Astrocyte (in vitro differentiated cells and primary cell): ENCODE results near the gene HTR1D. TPM values are rescaled to one million over a fixed set of nuclear protein-coding genes. Genes with fewer than 3 reads are reported as not detected.
A peak's percentile ranks its signal among the peaks of the same experiment; 100 is the strongest.

Source experiments
- DNase-seq: peaks from one replicate; pipeline ENCODE4 v3.0.0-alpha.2; 2010; ENCODE audit warnings: low read depth
- FAIRE-seq: peaks from 2 replicates; lab custom pipeline; 2011; peaks lifted over from hg19 to GRCh38; lab: Jason Lieb, UNC
- H2AFZ ChIP-seq: 2 replicates; pipeline ENCODE4 v1.6.0; 2012; ENCODE audit warnings: low read depth, low read length, inconsistent platforms
- H3K27ac ChIP-seq: 2 replicates; pipeline ENCODE4 v1.5.1; 2011; ENCODE audit warnings: low read depth, low read length, inconsistent platforms
- H3K27me3 ChIP-seq: 2 replicates; pipeline ENCODE4 v1.6.0; 2011; ENCODE audit warnings: low read length, inconsistent platforms; ENCODE audit not compliant: insufficient read depth
- H3K36me3 ChIP-seq: 2 replicates; pipeline ENCODE4 v1.5.1; 2011; ENCODE audit warnings: low read length, inconsistent platforms; ENCODE audit not compliant: insufficient read depth
- H3K4me1 ChIP-seq: 2 replicates; pipeline ENCODE4 v1.5.1; 2011; ENCODE audit warnings: low read length, inconsistent platforms; ENCODE audit not compliant: insufficient read depth
- H3K4me2 ChIP-seq: 2 replicates; pipeline ENCODE4 v1.6.0; 2012; ENCODE audit warnings: low read length, inconsistent platforms
- H3K4me3 ChIP-seq: 2 replicates; pipeline ENCODE4 v1.5.1; 2011; ENCODE audit warnings: low read depth, mild to moderate bottlenecking, low read length, inconsistent platforms; ENCODE audit not compliant: insufficient read depth
- H3K79me2 ChIP-seq: 2 replicates; pipeline ENCODE4 v1.6.0; 2012; ENCODE audit warnings: mild to moderate bottlenecking, low read length, inconsistent platforms; ENCODE audit not compliant: insufficient read depth
- H3K9ac ChIP-seq: 2 replicates; pipeline ENCODE4 v1.6.0; 2012; ENCODE audit warnings: mild to moderate bottlenecking, low read length, inconsistent platforms
- H3K9me3 ChIP-seq: 2 replicates; pipeline ENCODE4 v1.5.1; 2012; ENCODE audit warnings: low read depth, mild to moderate bottlenecking, low read length, inconsistent platforms; ENCODE audit not compliant: insufficient read depth
- H4K20me1 ChIP-seq: 2 replicates; pipeline ENCODE4 v1.6.0; 2012; ENCODE audit warnings: low read length, inconsistent platforms; ENCODE audit not compliant: insufficient read depth
- H3K27ac Mint-ChIP-seq: one replicate; pipeline ENCODE4 v1.8.0; 2021; ENCODE audit warnings: mild to moderate bottlenecking, mixed read lengths; ENCODE audit not compliant: unreplicated experiment
- H3K27me3 Mint-ChIP-seq: one replicate; pipeline ENCODE4 v1.8.0; 2021; ENCODE audit warnings: low read depth, mixed read lengths; ENCODE audit not compliant: unreplicated experiment
- H3K36me3 Mint-ChIP-seq: one replicate; pipeline ENCODE4 v1.8.0; 2021; ENCODE audit warnings: low read depth, mixed read lengths; ENCODE audit not compliant: unreplicated experiment
- H3K4me1 Mint-ChIP-seq: one replicate; pipeline ENCODE4 v1.8.0; 2021; ENCODE audit warnings: low read depth, mixed read lengths; ENCODE audit not compliant: unreplicated experiment
- H3K4me3 Mint-ChIP-seq: one replicate; pipeline ENCODE4 v1.8.0; 2021; ENCODE audit warnings: mild to moderate bottlenecking, moderate library complexity, mixed read lengths; ENCODE audit not compliant: unreplicated experiment
- H3K9me3 Mint-ChIP-seq: one replicate; pipeline ENCODE4 v1.8.0; 2021; ENCODE audit warnings: mild to moderate bottlenecking, mixed read lengths; ENCODE audit not compliant: unreplicated experiment
- CTCF ChIP-seq: IDR thresholded peaks from 2 replicates; pipeline ENCODE4 v1.5.1; 2011; ENCODE audit warnings: low read depth, mild to moderate bottlenecking, inconsistent platforms, low read length, moderate library complexity; ENCODE audit not compliant: insufficient read depth
- EZH2 ChIP-seq: IDR thresholded peaks from 2 replicates; pipeline ENCODE4 v1.6.1; 2012; ENCODE audit warnings: mild to moderate bottlenecking, low read length, inconsistent platforms; ENCODE audit not compliant: insufficient read depth
- total RNA-seq: library from RNA; stranded (reverse); gene quantifications from 2 replicates; pipeline ENCODE4 v1.2.1, GENCODE V29; 2021

HTR1D gene
- total RNA-seq, 1 donor from 2014 or later, result 3.3 TPM

GRCh38 chr1:23215291-23215690 lies 2.0 kb downstream of the HTR1D start:
- no peak overlapping the region for H2AFZ ChIP-seq
- H3K4me3 ChIP-seq, result no peak overlapping the region
- no peaks in the 10 kb centered on the region for H4K20me1 ChIP-seq
- H3K4me2 ChIP-seq, result no peak overlapping the region
- DNase-seq (no peak), FAIRE-seq (no peak)
- peaks cover 46% of the 10 kb centered on the region for H3K27me3 Mint-ChIP-seq
- H3K9ac ChIP-seq, result no peak overlapping the region
- H3K9me3 ChIP-seq, result no peaks in the 10 kb centered on the region
- H3K4me1 ChIP-seq, result peaks cover 5% of the 10 kb centered on the region
- H3K36me3 Mint-ChIP-seq, result peaks cover 6% of the 10 kb centered on the region
- H3K4me1 Mint-ChIP-seq, result peaks cover 5% of the 10 kb centered on the region
- H3K27me3 ChIP-seq, result peaks cover 25% of the 10 kb centered on the region
- no peak overlapping the region for H3K27ac Mint-ChIP-seq
- H3K27ac ChIP-seq, result no peak overlapping the region
- H3K36me3 ChIP-seq, result no peaks in the 10 kb centered on the region
- no peaks in the 10 kb centered on the region for H3K79me2 ChIP-seq
- peaks cover 6% of the 10 kb centered on the region for H3K9me3 Mint-ChIP-seq
- TF ChIP-seq CTCF (no peak), EZH2 (no peak)
- peak overlapping the region; percentile 34 for H3K4me3 Mint-ChIP-seq

DNA sequence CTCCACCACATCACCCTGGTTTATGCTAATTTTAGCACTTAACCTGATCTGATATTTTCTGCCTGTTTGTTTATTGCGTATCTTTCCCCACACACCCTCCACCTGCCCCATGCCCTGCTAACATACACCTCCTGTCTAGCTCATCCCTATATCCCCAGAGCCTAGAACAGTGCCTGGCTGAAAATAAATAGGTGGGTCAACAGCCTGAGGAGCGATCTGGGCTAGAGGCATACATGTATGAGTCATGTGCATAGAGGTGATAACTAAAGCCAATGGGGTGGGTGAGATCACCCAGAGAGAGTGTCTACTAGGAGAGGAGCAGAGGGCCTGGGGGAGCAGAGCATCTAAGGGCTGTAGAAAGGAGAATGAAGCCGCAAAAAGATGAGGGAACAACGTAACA lies 2.7 kb downstream of the HTR1D start:
- DNase-seq, result no peak
- Mint-ChIP-seq H3K27ac (no peak overlapping the region), H3K27me3 (peaks cover 43% of the 10 kb centered on the region), H3K4me1 (peaks cover 5% of the 10 kb centered on the region), H3K4me3 (peak overlapping the region; percentile 60), H3K9me3 (peaks cover 5% of the 10 kb centered on the region), H3K36me3 (peaks cover 6% of the 10 kb centered on the region)
- H3K9ac ChIP-seq, result no peak overlapping the region
- no peak overlapping the region for H3K4me2 ChIP-seq
- H3K36me3 ChIP-seq, result no peaks in the 10 kb centered on the region
- no peak for TF ChIP-seq CTCF
- TF ChIP-seq EZH2, result no peak
- H3K27me3 ChIP-seq, result peaks cover 21% of the 10 kb centered on the region
- H3K79me2 ChIP-seq, result no peaks in the 10 kb centered on the region
- H3K27ac ChIP-seq, result no peak overlapping the region
- peaks cover 5% of the 10 kb centered on the region for H3K4me1 ChIP-seq
- H4K20me1 ChIP-seq, result no peaks in the 10 kb centered on the region
- no peaks in the 10 kb centered on the region for H3K9me3 ChIP-seq
- FAIRE-seq, result no peak
- no peak overlapping the region for H2AFZ ChIP-seq
- H3K4me3 ChIP-seq, result no peak overlapping the region

- no peak overlapping the region for H2AFZ ChIP-seq
- no peaks in the 10 kb centered on the region for H3K9me3 ChIP-seq
- Mint-ChIP-seq H3K27me3 (peaks cover 28% of the 10 kb centered on the region), H3K4me1 (peaks cover 5% of the 10 kb centered on the region), H3K4me3 (no peak overlapping the region), H3K27ac (no peak overlapping the region), H3K9me3 (no peaks in the 10 kb centered on the region), H3K36me3 (peaks cover 3% of the 10 kb centered on the region)
- FAIRE-seq (no peak), DNase-seq (no peak)
- H3K4me3 ChIP-seq, result no peak overlapping the region
- H3K79me2 ChIP-seq, result no peaks in the 10 kb centered on the region
- peaks cover 5% of the 10 kb centered on the region for H3K4me1 ChIP-seq
- peaks cover 16% of the 10 kb centered on the region for H3K27me3 ChIP-seq
- no peak overlapping the region for H3K27ac ChIP-seq
- TF ChIP-seq CTCF, result no peak
- no peak for TF ChIP-seq EZH2
- no peak overlapping the region for H3K9ac ChIP-seq
- no peaks in the 10 kb centered on the region for H3K36me3 ChIP-seq
- H4K20me1 ChIP-seq, result no peaks in the 10 kb centered on the region
- no peak overlapping the region for H3K4me2 ChIP-seq
Measured at GRCh38 chr1:23211955-23212354, 5.3 kb downstream of the HTR1D start.
